HG03025 (cell line): ENCODE measurements around the gene MYCT1.
"Not testable (repeated sequence)": the region's sequence is repeated elsewhere in the genome, so short reads cannot be mapped to it uniquely, and the experiment has no call there.

ENCODE experiments used
- ATAC-seq: cut with Tn5 transposase; IDR thresholded peaks from one replicate; pipeline ENCODE4 v1.9.1; 2021; ENCODE audit warnings: mild to moderate bottlenecking, moderate library complexity; ENCODE audit not compliant: unreplicated experiment, low FRiP score

The MYCT1 gene

GRCh38 chr6:152697634-152698033, at the start of gene MYCT1:
Gene MYCT1 (plus strand): TSS chr6:152697897. CDS start chr6:152697903, 6 bp downstream.
- ATAC-seq = no peak

GRCh38 chr6:152648105-152648504, 49.6 kb upstream of the MYCT1 start:
- no peak for ATAC-seq

GRCh38 chr6:152651986-152652385, 45.7 kb upstream of the MYCT1 start:
- ATAC-seq = no peak

- no peak for ATAC-seq
These were observed 35.9 kb upstream of the MYCT1 start for GRCh38 chr6:152661776-152662175.

GRCh38 chr6:152669895-152670294, 27.8 kb upstream of the MYCT1 start:
- ATAC-seq = no peak

GRCh38 chr6:152671171-152671570, 26.5 kb upstream of the MYCT1 start:
- ATAC-seq = no peak

GRCh38 chr6:152673236-152673635, 24.5 kb upstream of the MYCT1 start:
- ATAC-seq = no peak

- ATAC-seq = no peak
These were observed 17.5 kb upstream of the MYCT1 start for GRCh38 chr6:152680151-152680550.

GRCh38 chr6:152680879-152681517, 16.7 kb upstream of the MYCT1 start:
- no peak for ATAC-seq

GRCh38 chr6:152682141-152682540, 15.6 kb upstream of the MYCT1 start:
- ATAC-seq = no peak

- ATAC-seq = not testable (repeated sequence)
These were observed 14.8 kb upstream of the MYCT1 start for GRCh38 chr6:152682935-152683334.

GRCh38 chr6:152685819-152686218, 11.9 kb upstream of the MYCT1 start:
- ATAC-seq = no peak

- no peak for ATAC-seq
These were observed 2.2 kb upstream of the MYCT1 start for GRCh38 chr6:152695372-152696045.

GRCh38 chr6:152696522-152696921, 1.2 kb upstream of the MYCT1 start:
- no peak for ATAC-seq

- no peak for ATAC-seq
These were observed 995 bp downstream of the MYCT1 start for GRCh38 chr6:152698692-152699091.

GRCh38 chr6:152700427-152700826, 2.7 kb downstream of the MYCT1 start:
- no peak for ATAC-seq

- ATAC-seq = no peak
These were observed 3.6 kb downstream of the MYCT1 start for GRCh38 chr6:152701081-152701862.

GRCh38 chr6:152701863-152702401, 4.2 kb downstream of the MYCT1 start:
- no peak for ATAC-seq

GRCh38 chr6:152703750-152704149, 6.1 kb downstream of the MYCT1 start:
- not testable (repeated sequence) for ATAC-seq

- no peak for ATAC-seq
These were observed 7.6 kb downstream of the MYCT1 start for GRCh38 chr6:152705327-152705726.

GRCh38 chr6:152716322-152716721, 18.6 kb downstream of the MYCT1 start:
- ATAC-seq = no peak
